ENCODE results near the gene BABAM2. TPM values are rescaled to one million over a fixed set of nuclear protein-coding genes. Genes with fewer than 3 reads are reported as not detected.

BABAM2 gene
- total RNA-seq, 4 donors from 2014 or later = 23.7 to 41.1 (median 27.9) TPM

- TF ChIP-seq EP300 (IDR thresholded peaks at IDR 0.05) = no peak
- TF ChIP-seq CTCF (IDR thresholded peaks at IDR 0.05) = no peak
- no peak for TF ChIP-seq POLR2A (IDR thresholded peaks at IDR 0.05)
- no peak for TF ChIP-seq POLR2AphosphoS5 (IDR thresholded peaks at IDR 0.05)
- no peaks in the 10 kb centered on the region for H3K9me3 ChIP-seq
- no peak for DNase-seq (ENCODE audit: low spot score in 2 of 2)
- 100% methylated on average over 2 of the region's 2 CpGs for WGBS
- peaks cover 33% of the 10 kb centered on the region for H3K4me1 ChIP-seq
- no peaks in the 10 kb centered on the region for H3K36me3 ChIP-seq
- H3K27me3 ChIP-seq = no peaks in the 10 kb centered on the region
- H3K4me3 ChIP-seq = no peak overlapping the region
- H3K27ac ChIP-seq = no peak overlapping the region
Observed at GRCh38 chr2:27962006-27962405, 71.5 kb downstream of the BABAM2 start.

- no peak for DNase-seq (ENCODE audit: low spot score in 2 of 2)
- H3K9me3 ChIP-seq = no peaks in the 10 kb centered on the region
- no peak for TF ChIP-seq EP300 (IDR thresholded peaks at IDR 0.05)
- TF ChIP-seq POLR2A (IDR thresholded peaks at IDR 0.05) = no peak
- TF ChIP-seq POLR2AphosphoS5 (IDR thresholded peaks at IDR 0.05) = no peak
- TF ChIP-seq CTCF (IDR thresholded peaks at IDR 0.05) = no peak
- peaks cover 35% of the 10 kb centered on the region for H3K4me1 ChIP-seq
- H3K27ac ChIP-seq = no peak overlapping the region
- H3K27me3 ChIP-seq = no peaks in the 10 kb centered on the region
- no peak overlapping the region for H3K4me3 ChIP-seq
- no peaks in the 10 kb centered on the region for H3K36me3 ChIP-seq
- 83% methylated on average over 1 of the region's 1 CpG for WGBS
Observed at GRCh38 chr2:27963472-27963871, 72.9 kb downstream of the BABAM2 start.

- Histone ChIP-seq H3K27me3 (no peaks in the 10 kb centered on the region), H3K4me1 (peaks cover 32% of the 10 kb centered on the region), H3K36me3 (no peaks in the 10 kb centered on the region), H3K9me3 (no peaks in the 10 kb centered on the region), H3K4me3 (no peak overlapping the region), H3K27ac (no peak overlapping the region)
- DNase-seq (ENCODE audit: low spot score in 2 of 2) = no peak
- over 99% methylated on average over 3 of the region's 3 CpGs for WGBS
- TF ChIP-seq POLR2A (IDR thresholded peaks at IDR 0.05) (no peak), POLR2AphosphoS5 (IDR thresholded peaks at IDR 0.05) (no peak), CTCF (IDR thresholded peaks at IDR 0.05) (no peak), EP300 (IDR thresholded peaks at IDR 0.05) (no peak)
Observed at GRCh38 chr2:27964067-27964466, 73.5 kb downstream of the BABAM2 start.

- WGBS = 86% methylated on average over 2 of the region's 2 CpGs
- H3K4me1 ChIP-seq = peaks cover 14% of the 10 kb centered on the region
- no peaks in the 10 kb centered on the region for H3K27me3 ChIP-seq
- DNase-seq (ENCODE audit: low spot score in 2 of 2) = no peak
- no peak overlapping the region for H3K27ac ChIP-seq
- H3K4me3 ChIP-seq = no peak overlapping the region
- no peak for TF ChIP-seq CTCF (IDR thresholded peaks at IDR 0.05)
- TF ChIP-seq POLR2AphosphoS5 (IDR thresholded peaks at IDR 0.05) = no peak
- no peak for TF ChIP-seq EP300 (IDR thresholded peaks at IDR 0.05)
- TF ChIP-seq POLR2A (IDR thresholded peaks at IDR 0.05) = no peak
- no peaks in the 10 kb centered on the region for H3K9me3 ChIP-seq
- H3K36me3 ChIP-seq = no peaks in the 10 kb centered on the region
Observed at GRCh38 chr2:27965841-27966240, 75.3 kb downstream of the BABAM2 start.

- H3K27ac ChIP-seq = no peak overlapping the region
- peaks cover 12% of the 10 kb centered on the region for H3K4me1 ChIP-seq
- no peak for TF ChIP-seq CTCF (IDR thresholded peaks at IDR 0.05)
- no peak for TF ChIP-seq POLR2A (IDR thresholded peaks at IDR 0.05)
- 43% methylated on average over 3 of the region's 3 CpGs for WGBS
- no peak for DNase-seq (ENCODE audit: low spot score in 2 of 2)
- H3K36me3 ChIP-seq = no peaks in the 10 kb centered on the region
- H3K4me3 ChIP-seq = no peak overlapping the region
- no peaks in the 10 kb centered on the region for H3K27me3 ChIP-seq
- H3K9me3 ChIP-seq = no peaks in the 10 kb centered on the region
Observed at GRCh38 chr2:27966466-27966865, 75.9 kb downstream of the BABAM2 start.
